Tibial nerve (tissue), 4 donors: ENCODE results near the gene LARP4B. TPM values are rescaled to one million over a fixed set of nuclear protein-coding genes. Genes with fewer than 3 reads are reported as not detected.
A peak's percentile ranks its signal among the peaks of the same experiment; 100 is the strongest.

Experiments used
- DNase-seq, 2 donors: peaks; one replicate each; pipeline ENCODE4 v3.0.0-alpha.2; 2019; ENCODE audit warnings: low spot score in 2 of 2
- H3K27ac ChIP-seq, 4 donors: fragments of 200-600 bp; sonication (generic) in 3 of 4; one replicate each; pipeline ENCODE4 v1.5.1; 2017 to 2019; ENCODE audit warnings: mild to moderate bottlenecking in 1 of 4
- H3K27me3 ChIP-seq, 2 donors: fragments of 200-600 bp; sonication (generic) in 1 of 2; one replicate each; pipeline versions ENCODE4 v1.5.1 to v1.6.0; 2017 to 2019
- H3K36me3 ChIP-seq, 3 donors: fragments of 200-600 bp; sonication (generic); one replicate each; pipeline ENCODE4 v1.5.1; 2018 to 2019
- H3K4me1 ChIP-seq, 4 donors: fragments of 200-600 bp; sonication (generic) in 3 of 4; one replicate each; pipeline ENCODE4 v1.5.1; 2017 to 2019
- H3K4me3 ChIP-seq, 4 donors: fragments of 200-600 bp; sonication (generic) in 3 of 4; one replicate each; pipeline ENCODE4 v1.5.1; 2017 to 2019; ENCODE audit warnings: mild to moderate bottlenecking in 1 of 4, moderate library complexity in 1 of 4
- H3K9me3 ChIP-seq, 4 donors: fragments of 200-600 bp; sonication (generic) in 3 of 4; one replicate each; pipeline ENCODE4 v1.5.1; 2017 to 2019
- EP300 ChIP-seq, 2 donors: sonication (generic); formaldehyde crosslinking; IDR thresholded peaks; one replicate each; pipeline ENCODE4 v1.6.1; 2017; ENCODE audit warnings: antibody characterized with exemption in 2 of 2, mild to moderate bottlenecking in 1 of 2
- POLR2A ChIP-seq, 2 donors: fragments of 450-650 bp; IDR thresholded peaks; one replicate each; pipeline ENCODE4 v1.6.1; 2017; ENCODE audit warnings: antibody characterized with exemption in 2 of 2, mild to moderate bottlenecking in 2 of 2, moderate library complexity in 2 of 2
- WGBS, 2 donors: methylation state at CpG; one replicate each; pipeline ENCODE4 v1.1.5; 2018; 5-methylcytosine and 5-hydroxymethylcytosine counted together
- total RNA-seq, 4 donors: library from RNA; depleted of rRNA; stranded (reverse); fragments of >200 nt; gene quantifications; one replicate each; pipeline ENCODE4 v1.1.0, GENCODE V29; 2016
- TF ChIP-seq, protein P1 (sequence below), 5 experiments: fragments of 200-600 bp in 3 of 5; fragments of 450-650 bp in 2 of 5; sonication (generic) in 3 of 5; IDR thresholded peaks; one replicate each; pipeline ENCODE4 v1.5.1; 2016 to 2019; ENCODE audit warnings: antibody characterized with exemption in 5 of 5, mild to moderate bottlenecking in 3 of 5, moderate library complexity in 2 of 5

Gene LARP4B
- total RNA-seq = 10 to 100 TPM; 50.2 to 64.7 (median 58.6) TPM

DNA sequence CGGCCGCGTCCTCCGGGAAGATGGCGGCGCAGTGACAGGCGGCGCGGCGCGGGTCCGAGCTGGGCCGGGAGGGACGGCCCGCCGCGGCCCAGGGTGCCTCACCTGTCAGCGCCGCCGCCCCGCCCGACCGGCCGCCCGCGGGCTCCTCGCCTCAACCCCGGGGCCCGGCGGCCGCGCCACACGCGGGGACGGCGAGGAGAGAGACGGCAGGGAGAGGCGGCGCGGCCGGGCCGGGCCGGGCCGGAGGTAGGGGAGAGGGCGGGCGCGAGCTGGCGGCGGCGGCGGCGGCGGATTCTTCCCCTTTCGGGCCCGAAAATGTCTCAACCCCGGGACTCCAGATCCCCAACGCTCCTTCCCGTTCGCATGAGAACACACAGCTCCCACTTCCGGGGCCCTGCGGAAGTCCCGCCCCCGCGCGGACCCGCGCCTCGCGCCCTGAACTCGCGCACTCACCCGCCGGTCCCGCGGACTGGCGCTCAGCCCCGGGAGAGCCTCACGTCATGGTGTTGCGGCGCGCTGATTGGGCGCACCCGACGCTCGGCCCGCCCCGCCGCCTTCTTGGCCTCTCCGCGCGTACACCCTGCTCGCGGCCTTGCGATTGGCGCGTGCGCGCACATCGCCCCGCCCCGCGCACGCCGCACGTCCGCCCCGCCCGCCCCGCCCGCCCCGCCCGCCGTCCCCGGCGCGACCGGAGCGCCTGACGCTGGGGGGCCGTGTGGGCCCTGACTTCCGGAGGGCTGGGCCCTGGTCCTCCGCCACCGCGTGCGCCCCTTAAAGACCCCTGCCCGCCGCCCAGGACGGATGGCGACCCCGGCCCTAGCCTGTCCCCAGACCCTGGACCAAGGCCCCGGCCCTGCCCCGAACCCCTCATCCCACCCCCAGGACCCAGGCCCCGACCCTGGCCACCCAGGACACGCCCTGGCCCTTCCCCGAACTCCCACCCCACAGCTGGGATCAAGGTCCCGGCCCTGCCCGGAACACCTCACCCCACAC lies at the start of gene LARP4B:
Gene LARP4B, minus strand, starts transcription at position 380 of the 993 bp plus-strand sequence. CDS start 45,984 bp downstream, outside the sequence.
- TF ChIP-seq EP300 (IDR thresholded peaks at IDR 0.05) = peak in 1 of 2 donors; percentile 89
- TF ChIP-seq, protein P1, sequence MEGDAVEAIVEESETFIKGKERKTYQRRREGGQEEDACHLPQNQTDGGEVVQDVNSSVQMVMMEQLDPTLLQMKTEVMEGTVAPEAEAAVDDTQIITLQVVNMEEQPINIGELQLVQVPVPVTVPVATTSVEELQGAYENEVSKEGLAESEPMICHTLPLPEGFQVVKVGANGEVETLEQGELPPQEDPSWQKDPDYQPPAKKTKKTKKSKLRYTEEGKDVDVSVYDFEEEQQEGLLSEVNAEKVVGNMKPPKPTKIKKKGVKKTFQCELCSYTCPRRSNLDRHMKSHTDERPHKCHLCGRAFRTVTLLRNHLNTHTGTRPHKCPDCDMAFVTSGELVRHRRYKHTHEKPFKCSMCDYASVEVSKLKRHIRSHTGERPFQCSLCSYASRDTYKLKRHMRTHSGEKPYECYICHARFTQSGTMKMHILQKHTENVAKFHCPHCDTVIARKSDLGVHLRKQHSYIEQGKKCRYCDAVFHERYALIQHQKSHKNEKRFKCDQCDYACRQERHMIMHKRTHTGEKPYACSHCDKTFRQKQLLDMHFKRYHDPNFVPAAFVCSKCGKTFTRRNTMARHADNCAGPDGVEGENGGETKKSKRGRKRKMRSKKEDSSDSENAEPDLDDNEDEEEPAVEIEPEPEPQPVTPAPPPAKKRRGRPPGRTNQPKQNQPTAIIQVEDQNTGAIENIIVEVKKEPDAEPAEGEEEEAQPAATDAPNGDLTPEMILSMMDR (IDR thresholded peaks at IDR 0.05) = peak in 1 of 5 experiments; percentile 37
- peak; percentile 81 to 82 for TF ChIP-seq POLR2A (IDR thresholded peaks at IDR 0.05)
- whole genome bisulfite sequencing, 2 donors = 0 to 1% methylated on average over 61 to 69 of the region's 137 CpGs
- H3K36me3 ChIP-seq = no peaks in the 10 kb centered on the region

DNA sequence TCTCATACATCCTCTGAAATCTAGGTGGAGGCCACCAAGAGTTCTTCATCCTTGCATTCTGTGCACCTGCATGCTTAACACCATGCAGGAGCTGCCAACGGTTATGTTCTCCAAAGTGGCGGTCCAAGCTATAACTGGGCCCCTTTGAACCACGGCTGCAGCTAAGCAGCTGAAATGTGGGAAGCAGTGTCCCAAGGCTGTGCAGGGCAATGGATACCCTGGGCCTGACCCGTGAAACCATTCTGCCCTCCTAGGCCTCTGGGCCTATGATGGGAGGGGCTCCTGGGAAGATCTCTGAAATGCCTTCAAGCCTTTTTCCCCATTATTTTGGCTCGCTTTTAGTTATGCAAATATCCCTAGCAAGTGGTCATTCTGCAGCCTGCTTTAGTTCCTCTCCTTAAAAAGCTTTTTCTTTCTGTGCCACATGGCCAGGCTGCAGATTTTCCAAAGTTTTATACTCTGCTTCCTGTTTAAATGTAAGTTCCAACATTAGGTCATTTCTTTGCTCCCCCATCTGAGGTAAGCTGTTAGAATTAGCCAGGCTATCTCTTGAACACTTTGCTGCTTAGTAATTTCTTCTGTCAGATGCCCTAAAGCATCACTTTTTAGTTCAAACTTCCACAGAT lies 49.1 kb upstream of the LARP4B start:
- Histone ChIP-seq H3K27me3 (no peaks in the 10 kb centered on the region), H3K27ac (no peak overlapping the region), H3K4me1 (no peaks in the 10 kb centered on the region), H3K36me3 (peaks cover 0 to 24% (median 0%) of the 10 kb centered on the region in 3 donors), H3K9me3 (peaks cover 0 to 37% (median 3%) of the 10 kb centered on the region in 4 donors), H3K4me3 (no peak overlapping the region)
- TF ChIP-seq POLR2A (IDR thresholded peaks at IDR 0.05) (no peak), EP300 (IDR thresholded peaks at IDR 0.05) (no peak)
- TF ChIP-seq, protein P1 (IDR thresholded peaks at IDR 0.05) = no peak
- no peak for DNase-seq
- WGBS, 2 donors = 99 to 100% methylated on average over 4 to 5 of the region's 5 CpGs

More for the DNA sequence above, at the start of gene LARP4B:
- Histone ChIP-seq H3K9me3 (no peaks in the 10 kb centered on the region), H3K4me1 (peaks cover 8 to 48% (median 20%) of the 10 kb centered on the region in 4 donors), H3K4me3 (peak within 1 kb of the TSS; percentile 70 to 95 (median 83)), H3K27ac (peak within 1 kb of the TSS; percentile 98 to 99 (median 98)), H3K27me3 (no peaks in the 10 kb centered on the region)
- peak; percentile 89 to 92 for DNase-seq

DNA sequence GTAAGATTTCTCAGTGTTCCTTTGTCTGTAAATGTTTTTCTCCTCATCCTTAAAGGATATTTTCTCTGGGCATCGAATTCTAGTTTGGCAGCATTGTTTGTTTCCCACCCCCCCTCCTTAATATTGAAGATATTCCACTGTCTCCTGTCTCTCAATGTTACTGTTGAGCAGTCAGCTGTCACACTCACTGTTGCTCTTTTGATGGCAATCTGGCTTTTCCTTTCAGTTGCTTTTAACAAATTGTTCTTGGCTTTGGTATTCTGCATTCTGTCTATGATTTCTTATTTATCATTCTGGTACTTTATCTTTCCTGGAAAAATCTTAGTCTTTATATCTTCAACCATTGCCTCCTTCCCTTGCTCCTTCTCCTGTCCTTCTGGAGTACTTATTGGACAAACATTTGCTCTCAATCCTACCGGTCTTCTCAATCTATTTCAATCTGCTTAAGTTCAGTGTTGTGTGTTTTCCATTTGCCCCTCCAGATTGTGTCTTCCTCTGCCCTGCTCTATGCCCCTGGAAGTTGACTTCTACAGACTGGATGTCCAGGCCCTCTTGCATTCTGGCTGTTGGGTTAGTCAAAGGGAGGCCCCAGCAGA lies 47.4 kb upstream of the LARP4B start:
- H3K4me3 ChIP-seq = no peak overlapping the region
- TF ChIP-seq POLR2A (IDR thresholded peaks at IDR 0.05) = no peak
- no peak for TF ChIP-seq EP300 (IDR thresholded peaks at IDR 0.05)
- TF ChIP-seq, protein P1 (IDR thresholded peaks at IDR 0.05) = no peak
- peaks cover 0 to 24% (median 0%) of the 10 kb centered on the region in 3 donors for H3K36me3 ChIP-seq
- 93 to 95% methylated on average over 2 of the region's 2 CpGs for WGBS, 2 donors
- no peaks in the 10 kb centered on the region for H3K27me3 ChIP-seq
- DNase-seq = no peak
- peaks cover 0 to 37% (median 3%) of the 10 kb centered on the region in 4 donors for H3K9me3 ChIP-seq
- H3K27ac ChIP-seq = no peak overlapping the region
- no peaks in the 10 kb centered on the region for H3K4me1 ChIP-seq

DNA sequence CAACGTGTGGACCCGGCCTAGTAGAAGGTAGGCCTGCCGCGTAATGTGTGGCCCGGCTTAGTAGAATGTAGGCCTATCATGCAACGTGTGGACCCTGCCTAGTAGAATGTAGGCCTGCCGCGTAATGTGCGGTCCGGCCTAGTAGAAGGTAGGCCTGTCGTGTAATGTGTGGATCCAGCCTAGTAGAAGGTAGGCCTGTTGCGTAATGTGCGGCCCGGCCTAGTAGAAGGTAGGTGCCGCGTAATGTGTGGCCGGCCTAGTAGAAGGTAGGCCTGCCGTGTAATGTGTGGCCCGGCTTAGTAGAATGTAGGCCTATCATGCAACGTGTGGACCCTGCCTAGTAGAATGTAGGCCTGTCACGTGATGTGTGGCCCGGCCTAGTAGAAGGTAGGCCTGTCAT lies 44.8 kb upstream of the LARP4B start:
- DNase-seq = no peak
- Histone ChIP-seq H3K27ac (no peak overlapping the region), H3K4me3 (no peak overlapping the region), H3K27me3 (no peaks in the 10 kb centered on the region), H3K36me3 (peaks cover 0 to 24% (median 0%) of the 10 kb centered on the region in 3 donors), H3K9me3 (peaks cover 0 to 42% (median 3%) of the 10 kb centered on the region in 4 donors), H3K4me1 (no peaks in the 10 kb centered on the region)
- TF ChIP-seq EP300 (IDR thresholded peaks at IDR 0.05) = no peak
- 92 to 93% methylated on average over 22 of the region's 22 CpGs for WGBS, 2 donors

- Histone ChIP-seq H3K9me3 (peaks cover 0 to 29% (median 3%) of the 10 kb centered on the region in 4 donors), H3K36me3 (peaks cover 0 to 14% (median 0%) of the 10 kb centered on the region in 3 donors), H3K4me3 (no peak overlapping the region), H3K4me1 (peaks cover 0 to 7% (median 0%) of the 10 kb centered on the region in 4 donors), H3K27ac (no peak overlapping the region), H3K27me3 (no peaks in the 10 kb centered on the region)
- DNase-seq = no peak
- TF ChIP-seq EP300 (IDR thresholded peaks at IDR 0.05) = no peak
- TF ChIP-seq, protein P1 (IDR thresholded peaks at IDR 0.05) = no peak
- TF ChIP-seq POLR2A (IDR thresholded peaks at IDR 0.05) = no peak
- WGBS, 2 donors = 90 to 94% methylated on average over 5 of the region's 5 CpGs
Measured at GRCh38 chr10:974785-975074, 43.2 kb upstream of the LARP4B start.
